ENCODE results near the gene EVPL. TPM values are rescaled to one million over a fixed set of nuclear protein-coding genes. Genes with fewer than 3 reads are reported as not detected.

The EVPL gene
- polyA plus RNA-seq, 3 donors = 0.34 to 1.2 (median 0.59) TPM

DNA sequence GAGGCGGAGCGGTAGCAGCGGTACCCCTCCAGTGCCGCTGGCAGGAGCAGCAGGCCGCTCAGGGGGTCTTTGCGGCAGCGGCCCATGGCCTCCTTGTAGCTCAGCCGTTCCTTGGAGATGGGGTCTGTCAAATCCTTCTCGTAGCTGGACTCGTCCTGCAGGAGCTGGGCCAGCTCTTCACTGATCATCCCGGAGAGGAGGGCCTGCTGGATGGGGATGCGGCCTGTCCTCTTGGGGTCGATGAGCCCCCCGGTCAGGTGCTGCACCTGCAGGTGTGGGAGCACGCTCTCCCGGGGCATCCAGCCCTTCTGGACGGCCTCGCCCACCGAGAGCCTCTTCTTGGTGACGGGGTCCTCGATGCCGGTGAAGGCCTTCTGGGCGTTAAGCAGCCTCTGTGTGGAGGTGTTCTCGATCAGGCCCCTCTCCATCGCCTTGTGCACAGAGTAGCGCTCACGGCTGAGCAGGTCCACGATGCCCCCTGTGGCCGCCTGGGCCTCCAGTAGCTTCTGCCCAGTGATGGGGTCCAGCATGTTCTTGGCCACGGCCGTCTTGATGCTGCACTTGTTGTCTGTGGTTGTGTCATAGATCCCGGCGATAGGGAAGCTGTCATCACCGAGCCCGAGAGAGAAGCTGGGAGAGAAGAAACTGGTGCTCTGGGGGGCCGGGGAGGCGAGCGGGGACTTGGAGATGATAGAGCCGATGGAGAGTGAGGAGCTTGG, 19.8 kb downstream of the EVPL start:
- WGBS, 3 donors = 92 to 93% (median 93%) methylated on average over 37 to 39 of the region's 39 CpGs
- H3K27ac ChIP-seq (ENCODE audit: low read depth, low read length) = no peak overlapping the region

DNA sequence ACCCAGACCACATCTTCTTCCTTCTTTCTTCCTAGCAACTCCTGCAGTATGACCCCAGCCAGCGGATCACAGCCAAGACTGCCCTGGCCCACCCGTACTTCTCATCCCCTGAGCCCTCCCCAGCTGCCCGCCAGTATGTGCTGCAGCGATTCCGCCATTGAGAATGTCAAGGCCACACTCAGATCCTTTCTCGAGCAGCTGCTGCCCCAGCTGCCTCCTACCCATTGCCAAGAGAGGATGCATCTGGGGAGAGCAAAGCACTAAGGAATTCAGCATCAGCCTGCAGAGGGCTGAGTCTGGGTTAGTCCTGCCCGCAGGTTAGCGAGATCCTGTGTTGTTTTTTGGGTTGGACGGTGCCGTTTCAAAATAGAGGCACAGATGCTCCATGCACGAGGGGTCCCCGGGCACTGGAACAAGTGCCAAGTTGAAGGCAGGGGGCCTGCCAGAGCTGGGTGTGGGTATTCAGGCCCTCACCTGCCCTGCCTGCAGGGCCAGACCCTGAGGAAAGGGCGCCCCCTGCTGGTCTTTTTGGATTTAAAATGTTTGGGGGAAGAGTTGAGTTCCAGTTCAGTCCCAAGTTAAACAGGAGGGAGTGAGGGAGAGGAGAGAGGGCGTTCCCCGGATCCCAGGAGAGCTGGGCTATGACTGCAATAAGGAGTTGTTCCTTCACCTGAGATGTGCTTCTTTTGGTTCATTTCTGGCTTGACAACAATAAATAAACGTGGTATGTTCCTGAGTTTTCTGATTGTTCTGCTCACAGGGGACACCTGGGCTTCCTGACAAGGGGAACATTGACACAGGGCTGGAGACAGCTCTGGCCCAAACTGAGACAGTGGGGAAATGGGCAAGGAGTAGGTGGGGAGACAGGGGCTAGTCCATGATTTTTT, 21.6 kb downstream of the EVPL start:
- WGBS, 3 donors = 44 to 47% (median 45%) methylated on average over 15 to 16 of the region's 16 CpGs
- no peak overlapping the region for H3K27ac ChIP-seq (ENCODE audit: low read depth, low read length)

DNA sequence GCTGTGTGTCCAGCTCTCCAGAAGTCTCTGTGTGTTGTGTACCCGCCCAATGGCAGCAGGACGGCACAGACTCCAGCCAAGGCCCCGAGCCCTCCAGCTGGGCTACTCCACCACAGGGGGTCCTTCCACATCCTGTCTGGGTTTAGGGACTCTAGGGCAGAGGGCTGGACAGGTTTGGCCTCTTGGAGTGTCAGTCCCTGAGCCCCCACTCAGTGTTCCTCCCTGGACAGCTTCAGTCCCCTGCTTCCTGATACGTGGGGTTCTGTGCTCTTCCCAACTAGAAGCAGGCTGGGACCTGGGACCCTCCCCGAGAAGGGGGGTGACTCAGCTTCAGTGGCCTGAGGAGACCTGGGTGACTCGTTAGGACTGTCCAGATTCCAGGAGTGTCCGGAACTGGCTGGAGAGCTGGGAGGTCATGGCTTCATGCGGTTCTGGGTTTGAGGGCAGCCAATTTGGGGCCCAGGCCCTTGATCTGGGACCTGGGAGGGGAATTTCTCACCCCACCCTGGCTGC, 22.3 kb downstream of the EVPL start:
- 68 to 86% (median 71%) methylated on average over 8 of the region's 8 CpGs for WGBS, 3 donors
- no peak overlapping the region for H3K27ac ChIP-seq (ENCODE audit: low read depth, low read length)

DNA sequence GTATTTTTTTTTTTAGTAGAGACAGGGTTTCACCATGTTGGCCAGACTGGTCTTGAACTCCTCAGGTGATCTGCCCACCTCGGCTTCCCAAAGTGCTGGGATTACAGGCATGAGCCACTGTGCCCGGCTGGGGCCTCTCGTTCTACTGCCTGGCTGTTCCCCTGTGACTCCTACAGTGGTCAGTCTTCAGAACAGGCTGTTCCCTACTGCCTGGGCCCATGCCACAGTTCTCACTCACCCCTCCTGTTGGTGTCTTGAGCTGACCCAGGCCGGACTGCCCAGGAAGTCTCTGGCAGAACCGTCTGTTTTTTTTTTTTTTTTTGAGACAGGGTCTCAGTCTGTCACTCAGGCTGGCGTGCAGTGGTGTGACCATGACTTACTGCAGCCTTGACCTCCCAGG, 23.2 kb downstream of the EVPL start:
- no peak overlapping the region for H3K27ac ChIP-seq (ENCODE audit: low read depth, low read length)
- WGBS, 3 donors = 62 to 79% (median 67%) methylated on average over 6 of the region's 6 CpGs

DNA sequence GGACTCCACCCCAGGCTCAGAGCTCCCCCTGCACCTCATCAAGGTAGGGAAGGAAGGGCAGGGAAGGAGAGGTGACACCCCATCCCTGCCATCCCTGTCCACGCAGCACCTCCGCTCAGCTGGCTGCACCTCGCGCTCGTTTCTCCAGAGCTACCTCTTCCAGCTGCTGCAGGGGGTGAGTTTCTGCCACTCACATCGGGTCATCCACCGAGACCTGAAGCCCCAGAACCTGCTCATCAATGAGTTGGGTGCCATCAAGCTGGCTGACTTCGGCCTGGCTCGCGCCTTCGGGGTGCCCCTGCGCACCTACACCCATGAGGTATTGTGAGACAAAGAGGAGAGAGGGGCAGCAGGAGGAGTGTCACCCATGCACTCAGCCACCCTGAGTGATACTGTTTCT, 25.0 kb downstream of the EVPL start:
- no peak overlapping the region for H3K27ac ChIP-seq (ENCODE audit: low read depth, low read length)
- WGBS, 3 donors = 97 to 100% (median 97%) methylated on average over 12 of the region's 12 CpGs

DNA sequence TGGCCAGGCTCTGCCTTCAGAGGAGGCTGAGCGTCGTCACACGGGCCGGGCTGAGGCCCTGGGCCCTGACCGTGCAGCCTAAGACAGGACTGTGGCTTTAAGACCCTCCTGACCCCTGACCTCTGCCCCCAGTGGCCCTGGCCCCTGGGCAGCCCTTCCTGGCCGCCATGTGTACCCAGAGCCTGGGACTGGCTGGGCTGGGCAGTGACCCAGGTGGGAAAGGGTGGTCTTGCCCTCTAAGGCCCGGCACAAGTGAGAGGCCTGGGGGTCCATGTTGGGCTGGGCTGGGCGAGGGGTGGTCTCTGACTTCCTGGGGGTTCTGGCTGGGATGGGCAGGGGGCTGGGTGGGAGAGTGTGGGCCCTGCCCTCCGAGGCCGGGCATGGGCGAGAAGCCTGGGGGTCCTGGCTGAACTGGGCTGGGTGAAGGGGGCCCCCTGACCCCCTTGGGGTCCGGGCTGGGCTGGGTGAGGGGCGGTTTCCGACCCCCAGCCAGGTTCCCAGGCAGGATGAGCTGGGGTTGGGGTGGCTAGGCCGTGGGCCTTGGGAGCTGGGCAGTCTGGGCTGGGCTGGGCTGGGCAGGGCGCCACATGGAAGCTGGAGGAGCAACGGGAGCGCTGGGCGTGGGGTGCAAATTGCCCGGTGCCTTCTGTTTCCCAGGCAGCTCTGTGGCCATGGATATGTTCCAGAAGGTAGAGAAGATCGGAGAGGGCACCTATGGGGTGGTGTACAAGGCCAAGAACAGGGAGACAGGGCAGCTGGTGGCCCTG, 26.2 kb downstream of the EVPL start, which contains the start of gene CDK3:
Gene CDK3, plus strand, starts transcription at position 101 of the 767 bp plus-strand sequence. Its CDS starts 571 bp downstream, at position 672.
- WGBS, 3 donors = 73 to 87% (median 87%) methylated on average over 19 to 21 of the region's 21 CpGs
- H3K27ac ChIP-seq (ENCODE audit: low read depth, low read length) = no peak within 1 kb of the TSS

DNA sequence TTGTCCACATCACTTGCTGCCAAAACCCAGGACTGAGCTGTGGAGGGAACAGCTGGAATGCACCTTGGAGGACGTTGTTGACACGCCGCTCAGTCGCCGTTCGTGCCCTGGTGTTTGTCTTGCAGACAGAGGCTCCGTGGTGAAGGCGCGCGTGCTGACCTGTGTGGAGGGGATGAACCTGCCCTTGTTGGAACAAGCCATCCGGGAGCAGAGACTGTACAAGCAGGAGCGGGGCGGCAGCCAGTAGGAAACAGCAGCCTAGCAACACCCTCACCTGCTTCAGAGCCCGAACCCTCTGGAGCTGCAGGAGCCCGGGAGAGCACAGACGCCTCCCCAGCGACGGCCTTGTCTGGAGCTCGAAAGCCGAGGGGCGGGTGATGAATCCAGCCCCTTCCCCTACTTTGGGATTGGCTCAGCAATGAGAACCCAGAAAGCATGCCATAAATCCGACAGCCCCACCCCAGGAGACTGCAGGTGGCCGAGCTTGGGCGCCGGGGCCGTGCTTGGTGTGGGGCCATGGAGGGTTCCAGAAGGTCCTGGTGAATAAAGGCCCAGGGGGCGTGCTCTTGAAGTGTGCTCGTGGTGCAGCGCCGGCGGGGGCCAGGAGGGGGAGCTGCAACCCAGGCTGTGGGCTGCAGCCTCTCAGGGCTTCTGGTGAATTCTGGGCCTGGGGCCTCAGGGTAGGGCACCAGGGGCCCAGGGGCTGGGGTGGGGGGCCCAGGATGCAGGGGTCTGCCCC, 26.9 kb downstream of the EVPL start:
- 64 to 78% (median 71%) methylated on average over 30 to 31 of the region's 31 CpGs for WGBS, 3 donors

DNA sequence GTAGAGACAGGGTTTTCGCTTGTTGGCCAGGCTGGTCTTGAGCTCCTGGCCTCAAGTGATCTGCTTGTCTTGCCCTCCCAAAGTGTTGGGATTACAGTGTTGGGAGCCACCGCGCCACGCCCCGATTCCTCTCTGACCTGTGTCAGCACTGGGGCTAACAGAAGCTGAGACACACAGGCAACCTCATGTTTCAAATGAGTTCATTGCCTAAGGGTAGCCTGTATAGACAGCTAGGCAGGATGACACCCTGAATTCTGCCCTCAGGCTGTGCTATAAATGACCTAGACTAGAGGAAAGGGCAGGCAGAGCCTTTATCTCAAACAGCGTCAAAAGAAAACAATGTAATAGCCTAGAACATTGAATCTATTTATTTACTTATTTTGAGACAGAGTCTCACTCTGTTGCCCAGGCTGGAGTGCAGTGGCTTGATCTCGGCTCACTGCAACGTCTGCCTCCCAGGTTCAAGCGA, 28.7 kb downstream of the EVPL start:
- 92 to 93% (median 93%) methylated on average over 9 of the region's 9 CpGs for WGBS, 3 donors
- no peak overlapping the region for H3K27ac ChIP-seq (ENCODE audit: low read depth, low read length)

More for the DNA sequence above, 26.9 kb downstream of the EVPL start:
- H3K27ac ChIP-seq (ENCODE audit: low read depth, low read length) = no peak overlapping the region

DNA sequence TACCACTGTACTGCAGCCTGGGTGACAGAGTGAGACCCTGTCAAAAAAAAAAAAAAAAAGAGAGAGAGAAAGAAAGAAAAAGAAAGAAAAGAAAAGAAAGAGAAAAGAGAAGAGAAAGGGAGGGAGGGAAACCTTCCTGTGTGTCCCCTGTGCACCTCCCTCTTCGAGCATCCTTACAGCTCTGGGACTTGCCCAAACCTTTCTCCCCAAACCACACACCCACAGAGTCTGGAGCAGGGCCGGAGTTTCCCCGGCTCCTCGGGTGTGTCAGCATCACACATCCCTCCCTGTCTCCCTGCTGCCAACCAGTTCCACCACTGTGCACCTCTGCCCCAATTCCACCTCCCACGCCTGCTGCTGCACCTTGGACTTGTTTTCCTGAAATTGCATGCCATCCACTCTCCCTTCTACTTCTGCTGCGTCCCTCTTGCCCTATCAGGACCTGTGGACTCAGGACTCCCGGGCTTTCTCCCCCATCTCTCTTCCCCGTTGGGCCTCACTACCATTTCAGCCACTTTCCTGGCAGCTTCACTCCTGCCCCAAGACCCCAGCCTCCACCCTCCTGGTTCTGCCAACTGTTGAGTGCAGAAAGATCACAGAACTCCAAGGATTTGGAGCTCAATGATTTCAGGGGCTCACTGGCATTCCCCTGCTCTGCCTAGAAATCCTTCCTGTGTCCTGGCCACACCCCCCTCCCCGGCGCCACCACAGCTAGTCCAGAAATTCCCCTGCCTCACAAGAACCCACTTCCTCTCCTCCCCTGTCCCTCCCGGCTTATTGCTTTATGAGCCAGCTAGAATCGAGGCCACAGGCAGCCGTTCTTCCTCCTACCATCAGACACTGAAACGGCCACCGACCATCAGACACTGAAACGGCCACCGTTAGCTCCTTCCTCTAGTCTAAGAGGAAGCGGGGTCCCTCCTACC, 30.2 kb downstream of the EVPL start:
- 16 to 67% (median 19%) methylated on average over 18 of the region's 18 CpGs for WGBS, 3 donors
- H3K27ac ChIP-seq (ENCODE audit: low read depth, low read length) = no peak overlapping the region

DNA sequence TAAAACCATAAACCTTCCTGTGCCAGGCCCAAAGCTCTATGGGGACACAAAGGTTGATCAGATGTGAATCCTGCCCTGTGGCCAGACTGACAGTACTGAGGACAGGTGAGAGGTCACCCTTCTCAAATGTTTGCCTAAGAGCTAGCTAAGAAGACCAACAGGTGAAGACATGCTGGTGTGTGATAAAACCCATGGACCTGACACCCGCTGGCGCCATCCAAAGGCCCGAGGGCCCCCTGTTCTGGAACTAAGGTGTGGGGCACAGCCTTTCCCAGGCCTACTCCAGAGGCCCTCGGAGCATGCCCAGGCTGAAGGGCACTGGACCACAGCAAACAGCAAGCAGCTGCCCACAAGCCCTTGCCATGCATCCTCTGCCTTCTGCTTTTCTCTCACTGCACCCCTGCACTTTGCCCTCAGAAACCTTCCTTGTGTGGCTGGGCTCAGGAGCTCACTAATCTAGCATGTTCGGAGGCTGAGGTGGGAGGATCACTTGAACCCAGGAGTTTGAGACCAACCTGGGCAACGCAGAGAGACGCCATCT, 31.7 kb downstream of the EVPL start:
- WGBS, 3 donors = 87 to 99% (median 97%) methylated on average over 7 of the region's 7 CpGs
- H3K27ac ChIP-seq (ENCODE audit: low read depth, low read length) = no peak overlapping the region

DNA sequence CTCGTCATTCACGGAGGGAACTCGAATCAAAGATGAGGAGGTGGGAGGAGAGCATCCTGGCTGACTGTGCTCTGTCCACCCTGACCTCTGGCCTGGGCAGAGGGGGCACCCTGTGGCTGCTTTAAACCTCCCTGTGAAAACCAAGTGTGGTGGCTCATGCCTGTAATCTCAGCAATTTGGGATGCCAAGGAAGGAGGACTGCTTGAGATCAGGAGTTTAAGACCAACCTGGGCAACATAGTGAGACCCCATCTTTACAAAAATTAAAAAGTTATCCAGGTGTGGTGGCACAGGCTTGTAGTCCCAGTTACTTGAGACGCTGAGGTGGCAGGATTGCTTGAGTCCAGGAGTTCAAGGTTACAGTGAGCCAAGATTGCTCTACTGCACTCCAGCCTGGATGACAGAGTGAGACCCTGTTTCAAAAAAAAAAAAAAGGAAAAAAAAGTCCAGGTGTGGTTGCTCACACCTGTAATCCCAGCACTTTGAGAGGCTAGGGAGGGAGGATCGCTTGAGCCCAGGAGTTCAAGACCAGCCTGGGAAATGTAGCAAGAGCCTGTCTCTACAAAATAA, 32.2 kb downstream of the EVPL start:
- WGBS, 3 donors = 85 to 96% (median 95%) methylated on average over 5 of the region's 5 CpGs

DNA sequence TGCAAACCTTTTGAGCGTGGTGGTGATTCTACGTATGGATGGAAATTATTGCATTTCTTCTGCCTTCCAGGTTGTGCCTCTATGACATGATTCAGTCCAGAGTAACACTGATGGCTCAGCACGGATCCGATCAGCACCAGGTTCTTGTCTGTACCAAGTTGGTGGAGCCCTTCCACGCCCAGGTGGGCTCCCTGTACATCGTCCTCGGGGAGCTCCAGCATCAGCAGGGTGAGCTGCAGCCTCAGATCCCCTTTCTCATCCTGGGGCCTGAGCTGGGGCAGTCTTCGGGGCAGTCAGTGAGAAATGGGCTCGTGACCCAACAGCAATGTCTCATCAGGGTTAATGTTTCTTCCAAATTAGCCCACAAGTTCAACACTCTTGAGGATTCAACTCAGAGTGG, 35.7 kb downstream of the EVPL start:
- WGBS, 3 donors = 88 to 96% (median 95%) methylated on average over 9 of the region's 9 CpGs
- H3K27ac ChIP-seq (ENCODE audit: low read depth, low read length) = no peak overlapping the region

More for the DNA sequence above, 32.2 kb downstream of the EVPL start:
- no peak overlapping the region for H3K27ac ChIP-seq (ENCODE audit: low read depth, low read length)

DNA sequence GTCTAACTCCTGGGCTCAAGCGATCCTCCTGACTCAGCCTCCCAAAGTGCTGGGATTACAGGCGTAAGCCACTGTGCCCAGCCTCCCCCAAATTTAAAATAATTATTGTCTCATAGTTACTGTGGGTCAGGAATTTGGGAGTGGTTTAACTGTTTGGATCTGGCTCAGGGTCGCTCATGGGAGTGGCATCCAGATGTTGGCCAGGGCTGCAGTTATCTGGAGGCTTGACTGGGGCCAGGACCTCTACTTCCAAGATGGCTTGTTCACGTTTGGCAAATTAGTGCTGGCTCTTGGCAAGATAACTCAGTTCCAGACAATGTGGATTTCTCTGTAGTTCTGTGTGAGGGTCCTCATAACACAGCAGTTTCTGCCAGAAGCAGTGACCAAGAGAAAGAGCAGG, 40.1 kb downstream of the EVPL start:
- H3K27ac ChIP-seq (ENCODE audit: low read depth, low read length) = no peak overlapping the region
- 75 to 82% (median 78%) methylated on average over 4 of the region's 4 CpGs for WGBS, 3 donors

DNA sequence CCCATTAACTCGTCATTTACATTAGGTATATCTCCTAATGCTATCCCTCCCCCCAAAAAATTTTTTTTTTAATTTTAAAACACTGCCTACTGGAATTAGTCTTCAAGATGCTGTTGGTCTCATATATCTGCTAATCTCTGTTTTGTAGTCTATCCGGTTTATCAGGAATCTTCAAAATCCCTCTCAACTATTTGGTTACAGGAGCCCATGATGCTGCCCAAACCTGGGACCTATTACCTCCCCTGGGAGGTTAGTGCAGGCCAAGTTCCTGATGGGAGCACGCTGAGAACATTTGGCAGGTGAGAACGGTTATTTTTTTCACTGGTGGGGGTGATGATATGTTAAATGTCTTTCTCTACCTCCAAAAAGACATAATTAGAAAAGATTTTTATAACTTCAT, 41.1 kb downstream of the EVPL start:
- 90 to 91% (median 91%) methylated on average over 4 of the region's 4 CpGs for WGBS, 3 donors
- H3K27ac ChIP-seq (ENCODE audit: low read depth, low read length) = no peak overlapping the region

DNA sequence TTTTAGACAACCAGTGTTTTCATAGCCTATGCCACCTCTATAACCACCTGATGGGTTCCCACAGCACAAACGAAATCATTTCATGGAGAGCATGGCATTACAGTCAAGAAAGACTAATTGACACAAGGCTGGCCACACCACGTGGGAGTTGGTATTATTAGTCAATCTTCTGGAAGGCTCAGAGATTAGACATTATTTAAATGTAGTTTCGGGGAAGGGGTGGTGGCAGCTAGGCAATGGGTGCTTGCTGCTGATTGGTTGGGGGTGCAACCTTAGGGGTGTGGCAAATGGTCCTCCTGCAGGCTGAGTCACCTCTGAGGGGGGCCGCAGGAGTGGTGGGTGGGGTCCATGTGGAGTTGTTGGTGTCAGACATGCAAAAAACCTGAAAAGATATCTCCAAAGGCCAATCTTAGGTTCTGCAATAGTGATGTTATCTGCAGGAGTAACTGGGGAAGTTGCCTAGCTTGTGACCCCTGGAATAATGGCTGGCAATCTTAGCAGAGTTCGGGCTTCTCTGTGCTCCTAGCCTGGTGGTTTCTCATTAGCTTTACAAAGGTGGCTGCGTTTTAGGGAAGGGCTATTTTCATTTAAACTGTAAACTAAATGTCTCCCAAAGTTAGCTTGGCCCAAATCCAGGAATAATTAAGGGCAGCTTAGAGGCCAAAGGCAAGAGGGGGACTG, 43.5 kb downstream of the EVPL start:
- 33 to 64% (median 59%) methylated on average over 6 of the region's 6 CpGs for WGBS, 3 donors
- H3K27ac ChIP-seq (ENCODE audit: low read depth, low read length) = no peak overlapping the region
